Stimulated activated CD4-positive, alpha-beta T cell treated with anti-CD3 and anti-CD28 coated beads, Interleukin-1b, Interleukin-23, amount 100 ng/mL, for 1 hour (primary cell): ENCODE measurements around the gene FREM3.
"Not testable (repeated sequence)": the region's sequence is repeated elsewhere in the genome, so short reads cannot be mapped to it uniquely, and the experiment has no call there.

Experiments used
- DNase-seq, 2 donors: peaks; one replicate each; pipeline ENCODE4 v3.0.0-alpha.2; 2020; ENCODE audit warnings: low read depth in 2 of 2

Gene FREM3

DNA sequence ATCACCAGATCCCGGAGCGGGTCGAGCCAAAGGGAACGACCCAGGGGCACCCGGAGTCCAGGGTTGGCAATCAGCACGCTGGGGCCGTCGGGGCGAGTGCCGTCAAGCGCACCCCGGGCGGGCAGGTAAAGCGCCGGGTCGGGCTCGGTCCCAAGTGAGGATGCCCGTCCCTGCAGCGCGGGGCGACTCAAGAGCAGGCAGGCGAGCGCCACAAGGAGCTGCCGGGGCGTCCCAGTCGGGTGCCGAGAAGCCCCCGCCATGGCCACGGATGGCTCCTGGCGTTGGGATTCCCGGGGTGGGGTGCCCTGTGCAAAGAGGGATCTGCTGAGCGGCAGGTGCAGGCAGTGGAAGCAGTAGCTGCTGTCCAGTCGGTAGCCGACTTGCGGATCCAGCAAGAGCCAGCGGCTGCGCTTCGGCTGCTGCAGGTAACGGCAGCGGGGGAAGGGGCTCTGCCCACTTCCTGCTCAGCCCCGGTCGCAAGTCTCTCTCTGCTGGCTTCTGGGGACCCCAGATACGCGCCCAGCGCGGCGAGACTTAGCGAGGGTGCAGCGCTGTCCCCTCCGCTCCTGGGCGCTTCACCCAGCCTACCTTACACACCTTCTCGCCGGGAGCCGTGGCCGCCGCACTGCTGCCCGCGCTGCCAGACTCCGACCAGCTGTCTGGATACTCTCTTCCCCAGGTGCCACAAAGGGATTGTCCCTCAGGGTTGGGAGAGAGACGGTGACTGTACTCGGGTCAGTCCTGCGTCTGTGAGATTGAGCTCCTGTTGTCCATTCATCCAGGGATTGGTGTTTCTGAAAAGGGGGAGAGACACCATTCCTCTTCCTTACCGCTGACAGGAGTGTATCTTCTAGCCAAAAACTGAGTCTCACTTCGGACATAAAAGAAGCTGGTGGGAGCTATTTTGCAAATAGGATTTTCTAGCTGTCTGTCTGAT lies at the start of gene FREM3:
Gene FREM3, minus strand, starts transcription at position 260 of the 937 bp plus-strand sequence. Its CDS starts 0 bp downstream, at position 260.
- DNase-seq: no peak

DNA sequence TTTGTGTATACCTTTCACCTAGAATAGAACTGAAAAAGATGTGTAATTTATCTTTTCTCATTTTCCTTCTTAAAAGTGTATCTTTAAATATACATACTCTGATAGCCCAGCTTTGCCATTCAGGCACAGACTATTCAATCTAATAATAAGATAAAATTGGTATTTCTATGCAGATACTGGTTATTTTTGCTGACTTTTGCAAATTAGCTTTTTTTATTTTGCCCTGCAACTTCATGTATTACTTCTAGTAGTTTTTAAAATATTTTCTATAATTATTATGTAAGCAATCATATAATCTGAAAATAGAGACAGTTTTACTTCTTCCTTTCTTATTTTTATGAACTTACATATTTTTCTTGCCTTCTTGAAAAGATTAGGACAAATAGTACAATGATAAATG lies 45.4 kb upstream of the FREM3 start:
- DNase-seq: no peak

DNA sequence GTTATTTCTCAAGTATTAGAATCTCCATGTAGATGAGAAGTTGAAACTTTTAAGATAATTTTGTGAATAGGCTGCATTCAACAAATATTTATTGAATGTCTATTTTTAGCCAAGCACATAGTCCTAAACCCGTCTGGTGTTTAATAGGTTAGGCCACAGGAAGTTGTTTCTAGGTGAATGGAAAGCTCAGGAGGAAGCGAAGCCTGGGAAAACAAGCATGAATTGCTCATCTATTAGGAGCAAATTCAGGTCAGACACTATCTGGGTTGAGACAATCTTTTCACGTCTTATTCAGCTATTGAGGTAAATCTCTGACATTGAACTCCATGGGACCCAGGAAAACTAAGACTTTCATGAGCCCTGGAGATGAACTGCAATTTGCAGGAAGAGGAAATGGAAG lies 43.1 kb upstream of the FREM3 start:
- DNase-seq: no peak

DNA sequence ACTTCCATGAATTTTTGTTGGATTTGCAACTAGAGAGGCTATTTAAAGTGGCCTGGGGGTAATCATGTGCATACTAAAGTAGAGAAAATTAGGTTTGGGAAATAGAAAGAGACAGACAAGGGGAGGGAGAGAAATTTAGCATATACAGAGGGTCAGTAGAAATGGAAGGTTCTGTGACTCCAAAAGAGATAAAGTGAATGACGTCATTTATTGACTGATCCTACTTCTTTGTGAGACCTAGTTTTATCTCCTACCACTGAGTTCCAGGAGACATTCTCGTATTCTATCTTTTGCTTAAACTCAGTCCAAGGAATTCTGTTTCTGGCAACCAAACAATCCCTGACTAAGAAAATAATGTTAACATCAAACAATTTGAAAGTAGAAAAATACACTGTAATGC lies 42.4 kb upstream of the FREM3 start:
- no peak for DNase-seq

DNA sequence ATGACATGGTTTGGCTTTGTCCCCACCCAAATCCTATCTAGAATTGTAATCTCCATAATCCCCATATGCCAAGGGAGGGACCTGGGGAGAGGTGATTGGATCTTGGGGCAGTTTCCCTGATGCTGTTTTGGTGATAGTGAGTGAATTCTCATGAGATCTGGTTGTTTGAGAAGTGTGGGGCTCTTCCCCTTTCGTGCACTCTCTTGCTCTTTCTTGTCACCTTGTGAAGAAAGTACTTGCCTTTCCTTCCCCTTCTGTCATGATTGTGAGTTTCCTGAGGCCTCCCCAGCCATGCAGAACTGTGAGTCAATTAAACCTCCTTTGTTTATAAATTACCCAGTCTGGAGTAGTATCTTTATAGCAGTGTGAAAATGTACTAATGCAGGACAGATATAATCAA lies 36.4 kb upstream of the FREM3 start:
- DNase-seq: no peak

DNA sequence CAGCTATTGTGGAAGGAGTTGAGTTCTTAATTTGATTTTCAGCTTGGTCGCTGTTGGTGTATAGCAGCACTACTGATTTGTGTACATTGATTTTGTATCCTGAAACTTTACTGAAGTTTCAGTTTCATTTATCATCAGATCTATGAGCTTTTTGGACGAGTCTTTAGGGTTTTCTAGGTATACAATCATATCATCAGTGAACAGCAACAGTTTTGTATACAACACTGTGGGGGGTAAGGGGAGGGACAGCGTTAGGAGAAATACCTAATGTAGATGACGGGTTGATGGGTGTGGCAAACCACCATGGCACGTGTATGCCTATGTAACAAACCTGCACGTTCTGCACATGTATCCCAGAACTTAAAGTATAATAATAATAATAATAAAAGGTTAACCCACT lies 35.6 kb upstream of the FREM3 start:
- not testable (repeated sequence) for DNase-seq

DNA sequence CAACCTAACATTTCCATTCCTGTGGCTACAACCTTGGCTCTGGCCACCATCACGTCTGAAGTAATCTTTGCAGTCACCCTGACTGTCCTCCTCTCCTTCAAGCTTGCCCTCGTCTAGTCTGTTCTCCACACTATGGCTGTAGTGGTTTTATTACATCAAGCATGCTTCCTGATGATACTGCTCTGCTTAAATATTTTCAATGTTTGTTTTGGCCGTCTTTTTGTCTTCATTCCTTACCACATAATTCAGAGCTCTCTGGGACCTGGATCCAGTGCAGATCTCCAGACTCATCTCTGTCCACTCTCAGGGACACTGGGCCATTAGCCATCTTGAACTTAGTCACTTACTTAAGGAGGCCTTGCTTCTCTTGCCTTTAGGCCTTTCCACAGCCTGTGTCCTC lies 27.7 kb upstream of the FREM3 start:
- DNase-seq: no peak

DNA sequence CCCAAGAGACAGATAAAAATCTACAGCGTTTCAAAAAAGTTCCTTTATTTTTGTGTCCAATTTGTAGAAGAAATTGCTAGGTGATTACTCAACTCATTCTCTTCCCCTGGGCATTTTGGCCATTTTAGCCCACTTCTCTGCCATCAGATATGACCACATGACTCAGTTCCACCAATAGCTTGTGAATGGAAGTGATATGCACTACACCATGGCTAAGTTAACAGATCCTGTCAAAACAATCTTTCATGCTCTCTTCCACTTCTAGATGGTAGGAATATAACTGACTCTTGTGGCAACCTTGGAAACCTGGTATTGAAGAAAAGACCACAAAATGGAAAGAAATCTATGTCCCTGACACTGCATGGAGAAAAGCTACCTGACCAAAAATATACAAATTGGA lies 26.2 kb upstream of the FREM3 start:
- DNase-seq: no peak

DNA sequence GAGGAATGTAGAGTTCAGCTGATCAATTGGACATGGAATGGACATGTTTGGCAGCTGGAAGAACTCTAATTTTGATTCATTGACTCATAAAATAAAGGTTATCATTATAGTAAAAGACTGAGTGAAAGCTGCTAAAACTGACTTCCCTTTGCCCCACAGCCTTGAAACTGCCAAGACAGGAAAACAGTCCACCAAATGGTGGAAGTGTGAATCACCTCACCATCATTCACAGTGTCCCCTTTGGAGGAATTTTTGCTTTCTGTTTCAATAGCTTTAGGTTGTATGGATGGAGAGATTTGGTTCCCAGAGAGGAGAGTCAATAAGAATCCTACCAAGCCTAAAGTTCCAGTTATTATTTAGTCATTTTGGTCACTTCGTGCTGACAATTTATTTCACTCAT lies 20.8 kb upstream of the FREM3 start:
- DNase-seq: no peak

DNA sequence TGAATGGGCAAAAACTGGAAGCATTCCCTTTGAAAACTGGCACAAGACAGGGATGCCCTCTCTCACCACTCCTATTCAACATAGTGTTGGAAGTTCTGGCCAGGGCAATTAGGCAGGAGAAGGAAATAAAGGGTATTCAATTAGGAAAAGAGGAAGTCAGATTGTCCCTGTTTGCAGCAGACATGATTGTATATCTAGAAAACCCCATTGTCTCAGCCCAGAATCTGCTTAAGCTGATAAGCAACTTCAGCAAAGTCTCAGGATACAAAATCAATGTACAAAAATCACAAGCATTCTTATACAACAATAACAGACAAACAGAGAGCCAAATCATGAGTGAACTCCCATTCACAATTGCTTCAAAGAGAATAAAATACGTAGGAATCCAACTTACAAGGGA lies 18.3 kb upstream of the FREM3 start:
- DNase-seq: not testable (repeated sequence)

DNA sequence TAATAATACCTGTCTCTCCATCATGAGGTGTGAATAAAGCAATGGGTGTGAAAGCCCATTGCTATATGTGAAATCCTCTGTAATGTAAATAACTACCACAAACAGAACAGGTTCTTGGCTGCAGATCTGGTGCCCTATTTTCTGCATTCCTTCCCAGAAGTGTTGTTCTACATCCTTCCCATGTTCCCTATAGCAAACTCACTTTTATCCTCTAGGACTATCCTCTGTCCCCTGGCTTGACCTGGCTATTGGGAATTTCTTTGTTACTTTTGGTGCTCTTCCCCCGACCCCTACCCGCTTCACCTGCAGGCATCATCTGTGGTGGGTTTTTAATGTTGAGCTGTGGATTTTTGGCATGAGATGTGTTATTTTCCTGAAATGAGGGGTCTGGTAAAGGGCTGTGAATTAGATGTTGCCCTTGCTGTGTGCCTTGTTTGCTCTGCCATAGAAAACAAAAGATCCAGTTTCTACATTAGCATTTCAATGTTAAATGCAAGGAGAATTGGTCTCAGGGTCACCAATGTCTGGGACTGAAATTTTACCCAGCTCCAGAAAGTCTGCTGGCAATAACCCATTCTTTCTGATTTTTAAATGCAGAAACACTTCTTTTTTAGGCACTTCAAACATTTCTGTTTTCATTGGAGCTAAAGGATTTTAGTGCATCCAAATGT lies 13.6 kb upstream of the FREM3 start:
- no peak for DNase-seq

DNA sequence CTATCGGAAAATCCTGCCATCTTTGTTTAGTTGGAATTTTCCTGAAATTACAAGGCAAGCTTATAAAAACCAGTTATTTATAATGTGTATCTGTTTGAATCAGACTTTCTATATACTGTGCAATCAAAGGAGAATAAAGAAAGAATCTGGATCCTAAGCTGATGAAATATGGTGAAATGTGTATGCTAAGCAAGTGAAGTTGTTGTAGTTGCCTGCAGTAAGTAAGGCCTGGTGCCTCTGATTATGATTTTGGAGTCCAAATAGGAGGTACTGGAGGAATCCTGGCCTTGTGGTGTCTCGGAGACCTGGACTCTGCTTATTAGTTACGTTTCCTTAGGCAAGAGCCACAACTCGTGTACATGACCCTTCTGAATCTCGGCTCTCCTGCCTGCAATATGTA lies 13.1 kb upstream of the FREM3 start:
- DNase-seq: no peak

DNA sequence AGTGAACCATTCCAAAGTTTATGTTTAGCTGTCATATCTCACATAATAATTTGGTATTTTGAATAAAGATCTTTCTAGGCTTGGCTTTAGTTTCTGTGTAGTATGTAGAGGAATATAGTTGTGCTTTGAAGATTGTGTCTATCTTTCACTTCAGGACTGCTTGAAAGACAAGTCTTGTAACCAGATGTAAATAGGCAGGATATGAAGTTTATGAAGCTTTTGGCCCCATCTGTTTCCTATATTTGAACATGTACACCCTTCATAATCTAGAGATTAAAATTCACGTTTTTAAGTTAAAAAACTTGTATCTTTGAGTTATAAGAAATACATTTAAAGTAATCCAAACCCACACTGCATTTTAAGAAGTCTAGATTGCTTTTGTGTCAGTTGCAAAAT lies 11.7 kb upstream of the FREM3 start:
- no peak for DNase-seq

DNA sequence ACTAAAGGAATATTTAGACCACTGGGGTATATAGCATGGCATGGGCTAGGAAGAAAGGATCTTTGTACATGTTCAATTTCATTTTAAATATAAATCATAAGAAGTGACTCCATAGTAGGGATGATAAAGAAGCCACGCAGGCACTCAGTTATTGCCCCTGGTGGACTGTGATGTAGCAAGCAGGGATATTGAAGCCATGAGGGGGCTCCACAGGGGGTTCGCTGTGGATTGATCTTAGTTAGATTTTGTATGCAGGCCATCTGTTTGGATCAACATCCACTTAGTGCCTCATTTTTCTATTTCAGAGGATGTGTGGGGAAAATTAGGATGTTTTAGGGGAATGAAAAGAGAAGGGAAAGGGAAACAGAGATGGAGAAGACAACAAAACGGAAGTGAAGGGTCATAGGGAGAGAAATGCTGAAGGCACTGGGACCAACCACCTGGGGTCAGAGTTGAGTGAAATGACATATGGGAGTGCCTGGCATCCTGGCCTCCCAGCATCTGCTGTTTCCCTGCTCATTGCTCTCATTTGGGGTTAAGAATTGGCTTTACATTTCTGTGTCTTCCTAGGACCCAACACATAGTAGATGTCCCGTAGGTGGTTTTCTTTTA lies 11.2 kb upstream of the FREM3 start:
- no peak for DNase-seq

DNA sequence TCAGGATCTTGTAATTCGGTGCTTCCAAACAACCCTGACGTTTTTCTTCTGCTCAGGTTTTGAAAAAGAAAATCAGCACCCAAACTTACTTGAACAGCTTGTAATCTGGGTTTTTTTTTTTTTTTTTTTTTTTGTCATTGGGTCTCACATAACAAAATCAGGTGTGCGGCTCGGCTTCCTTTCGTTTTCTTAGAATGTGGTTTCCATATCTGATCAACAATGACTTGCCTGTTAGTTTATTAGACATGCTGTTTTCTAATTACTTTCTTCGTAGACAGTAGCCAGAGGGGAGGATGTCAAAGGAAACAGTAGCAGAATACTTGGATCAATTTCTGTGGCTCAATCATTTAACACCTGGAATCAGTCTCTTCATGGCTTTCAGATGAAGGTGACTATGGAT lies 890 bp upstream of the FREM3 start:
- no peak for DNase-seq

DNA sequence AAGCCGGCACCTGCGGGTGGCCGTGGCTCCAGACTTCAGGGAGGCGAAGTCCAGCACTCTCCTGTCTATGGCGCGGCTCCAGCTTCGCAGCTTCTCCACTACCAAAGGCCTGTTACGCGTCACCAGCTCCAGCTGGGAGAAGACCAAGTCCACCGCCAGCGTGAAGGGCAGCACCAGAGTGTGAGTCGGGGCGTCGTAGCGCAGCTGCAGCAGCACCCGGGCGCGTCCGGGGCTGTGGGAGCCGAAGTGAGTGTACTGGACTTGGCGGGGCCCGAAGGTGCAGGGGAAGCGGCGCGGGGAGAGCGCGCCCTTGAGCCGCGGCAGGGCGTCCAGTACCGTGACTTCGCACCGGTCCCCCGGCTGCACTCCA lies 444 bp downstream of the FREM3 start:
- no peak for DNase-seq

DNA sequence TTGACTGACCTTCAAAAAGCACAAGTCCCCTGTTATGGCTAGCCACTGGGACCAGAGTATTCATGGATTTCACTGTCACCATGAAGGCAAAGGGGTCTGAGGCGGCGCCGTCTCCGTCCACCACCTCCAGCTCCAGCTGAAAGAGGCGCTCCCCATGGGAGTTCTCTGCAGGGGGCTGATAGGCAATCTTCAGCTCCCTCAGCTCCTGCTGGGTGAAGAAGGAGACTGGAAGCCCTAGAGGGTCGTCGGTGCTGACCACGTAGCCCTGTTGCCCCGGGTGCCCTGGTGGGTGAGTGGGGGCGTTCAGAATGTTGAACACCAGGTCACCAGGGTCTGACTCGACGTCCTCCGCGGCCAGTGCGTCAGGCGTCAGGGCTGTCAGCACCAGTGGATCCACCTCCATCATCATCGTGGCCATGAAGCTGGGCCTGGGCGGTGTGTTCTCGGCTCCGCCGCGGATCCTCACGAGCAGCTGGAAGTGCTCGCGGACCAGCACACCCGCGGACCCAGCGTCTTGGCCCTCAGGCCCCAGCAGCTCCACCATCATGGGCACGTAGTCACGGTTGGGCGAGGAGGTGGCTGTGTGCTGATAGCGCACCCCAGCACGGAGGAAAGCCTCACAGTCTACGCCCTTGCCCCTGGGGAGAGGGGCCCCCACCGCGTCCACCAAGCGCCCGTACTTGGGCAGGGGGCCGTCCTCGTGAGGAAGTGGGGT lies 987 bp downstream of the FREM3 start:
- DNase-seq: no peak

DNA sequence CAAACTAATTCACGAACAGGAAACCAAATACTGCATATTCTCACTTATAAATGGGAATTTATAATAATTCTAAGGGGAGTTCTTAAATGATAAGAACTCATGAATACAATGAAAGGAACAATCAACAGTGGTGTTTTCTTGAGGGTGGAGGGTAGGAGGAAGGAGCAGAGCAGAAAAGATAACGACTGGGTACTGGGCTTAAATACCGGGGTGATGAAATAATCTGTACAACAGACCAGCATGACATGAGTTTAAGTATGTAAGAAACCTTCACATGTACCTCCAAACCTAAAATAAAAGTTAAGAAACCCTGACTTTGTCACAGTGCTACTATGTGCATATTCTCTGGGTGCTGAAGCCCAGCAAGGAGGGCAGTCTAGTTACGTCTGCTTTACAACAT lies 6.6 kb downstream of the FREM3 start:
- no peak for DNase-seq

DNA sequence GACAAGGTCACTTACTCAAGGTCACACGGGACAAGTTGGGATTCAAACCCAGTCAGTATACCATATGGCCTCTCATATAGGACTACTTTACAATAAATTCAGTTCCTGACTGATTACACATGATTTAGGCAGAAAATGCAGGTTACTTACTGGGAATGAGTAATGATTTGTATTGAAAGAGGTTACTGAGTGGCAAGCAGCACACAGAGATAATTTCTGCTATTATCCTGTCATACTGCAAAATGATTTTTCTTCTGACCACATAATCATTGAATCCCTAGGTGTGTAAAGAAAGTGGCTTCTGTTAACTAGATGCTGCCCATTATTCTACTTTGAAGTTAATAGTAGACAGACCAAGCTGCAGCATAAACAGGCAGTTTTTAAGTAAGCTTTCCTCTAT lies 8.2 kb downstream of the FREM3 start:
- no peak for DNase-seq

DNA sequence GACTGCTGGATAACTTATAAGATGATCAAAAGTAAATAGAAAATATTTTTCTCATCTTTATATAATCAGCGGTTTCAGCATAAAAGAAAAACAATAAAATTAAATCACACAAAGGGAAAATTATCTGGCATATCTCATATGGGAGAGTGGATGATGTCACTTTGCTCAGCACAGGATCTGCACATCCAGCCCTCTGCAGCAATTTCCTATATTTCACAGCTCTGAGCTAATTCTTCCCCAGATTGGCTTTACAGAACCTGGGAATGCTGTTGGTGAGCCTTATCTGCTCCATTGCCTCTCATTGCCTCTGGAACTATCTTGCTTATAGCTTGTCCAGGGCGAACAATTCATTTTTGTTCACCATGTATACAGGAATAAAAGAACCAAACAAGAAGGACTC lies 21.0 kb downstream of the FREM3 start:
- no peak for DNase-seq

DNA sequence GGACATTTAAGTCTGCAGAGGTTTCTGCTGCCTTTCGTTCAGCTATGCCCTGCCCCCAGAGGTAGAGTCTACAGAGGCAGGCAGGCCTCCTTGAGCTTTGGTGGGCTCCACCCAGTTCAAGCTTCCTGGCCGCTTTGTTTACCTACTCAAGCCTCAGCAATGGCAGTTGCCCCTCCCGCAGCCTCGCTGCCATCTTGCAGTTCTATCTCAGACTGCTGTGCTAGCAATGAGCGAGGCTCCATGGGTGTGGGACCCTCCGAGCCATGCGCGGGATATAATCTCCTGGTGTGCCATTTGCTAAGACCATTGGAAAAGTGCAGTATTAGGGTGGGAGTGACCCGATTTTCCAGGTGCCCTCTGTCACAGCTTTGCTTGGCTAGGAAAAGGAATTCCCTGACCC lies 26.8 kb downstream of the FREM3 start:
- not testable (repeated sequence) for DNase-seq

DNA sequence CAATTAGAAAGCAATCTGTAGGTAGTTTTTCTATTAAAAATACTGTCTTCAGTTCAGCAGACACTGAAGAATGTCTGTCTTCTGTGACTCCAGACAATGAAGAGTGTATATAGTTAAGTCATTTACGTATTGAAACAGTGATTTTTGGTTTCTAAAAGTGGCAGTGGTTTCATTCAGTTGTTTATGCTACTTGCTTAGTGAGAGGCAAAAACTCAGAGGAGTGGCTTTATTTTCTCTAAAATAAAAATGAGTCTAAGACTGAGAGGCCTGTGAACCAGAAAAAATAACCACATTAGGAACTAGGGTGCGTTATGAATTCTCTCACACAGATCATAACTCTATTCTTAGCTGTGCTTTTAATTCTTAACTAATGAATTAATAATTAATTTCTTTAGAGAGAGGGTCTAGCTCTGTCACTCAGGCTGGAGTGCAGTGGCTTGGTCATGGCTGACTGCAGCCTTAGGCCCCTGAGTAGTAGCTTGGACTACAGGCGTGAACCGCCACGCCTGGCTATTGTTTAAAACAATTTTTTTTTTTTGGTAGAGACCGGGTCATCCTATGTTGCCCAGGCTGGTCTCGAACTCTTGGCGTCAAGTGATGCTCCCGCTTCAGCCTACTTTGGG lies 31.4 kb downstream of the FREM3 start:
- DNase-seq: no peak
